Retinal pigment epithelial cell (primary cell): ENCODE measurements around the gene MYO5B.

Source experiments
- DNase-seq: peaks from one replicate; pipeline ENCODE4 v3.0.0-alpha.2; 2010; ENCODE audit warnings: low read depth
- H3K4me3 ChIP-seq: 2 replicates; pipeline ENCODE4 v1.5.1; 2011; ENCODE audit warnings: mild to moderate bottlenecking, low read length, control low read depth, moderate library complexity
- TF ChIP-seq, protein P1 (sequence below): conservative IDR thresholded peaks from 2 replicates; pipeline ENCODE4 v1.5.1; 2011; ENCODE audit warnings: low read depth, low read length, control low read depth, inconsistent platforms

Gene MYO5B

DNA sequence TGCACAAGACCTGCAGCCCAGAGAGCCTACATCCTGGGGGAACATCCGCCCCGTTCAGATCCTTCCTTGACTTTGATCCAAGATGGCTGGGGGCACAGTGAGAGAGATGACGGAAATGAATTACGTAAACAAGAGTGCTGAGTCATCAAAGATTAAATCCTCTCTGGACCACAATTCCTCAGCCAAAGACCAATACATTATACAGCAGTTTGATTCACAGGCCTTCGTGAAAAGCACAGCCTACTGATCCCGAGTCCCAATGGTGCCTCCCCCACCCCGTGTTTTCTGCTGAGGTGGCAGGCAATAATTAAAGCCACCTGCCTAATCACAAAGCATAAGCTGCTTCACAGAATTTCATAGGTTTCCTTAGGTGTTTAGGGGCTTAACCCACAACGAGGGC, 43.0 kb downstream of the MYO5B start:
- H3K4me3 ChIP-seq, result no peak overlapping the region
- DNase-seq, result peak; percentile 35
- TF ChIP-seq, protein P1, sequence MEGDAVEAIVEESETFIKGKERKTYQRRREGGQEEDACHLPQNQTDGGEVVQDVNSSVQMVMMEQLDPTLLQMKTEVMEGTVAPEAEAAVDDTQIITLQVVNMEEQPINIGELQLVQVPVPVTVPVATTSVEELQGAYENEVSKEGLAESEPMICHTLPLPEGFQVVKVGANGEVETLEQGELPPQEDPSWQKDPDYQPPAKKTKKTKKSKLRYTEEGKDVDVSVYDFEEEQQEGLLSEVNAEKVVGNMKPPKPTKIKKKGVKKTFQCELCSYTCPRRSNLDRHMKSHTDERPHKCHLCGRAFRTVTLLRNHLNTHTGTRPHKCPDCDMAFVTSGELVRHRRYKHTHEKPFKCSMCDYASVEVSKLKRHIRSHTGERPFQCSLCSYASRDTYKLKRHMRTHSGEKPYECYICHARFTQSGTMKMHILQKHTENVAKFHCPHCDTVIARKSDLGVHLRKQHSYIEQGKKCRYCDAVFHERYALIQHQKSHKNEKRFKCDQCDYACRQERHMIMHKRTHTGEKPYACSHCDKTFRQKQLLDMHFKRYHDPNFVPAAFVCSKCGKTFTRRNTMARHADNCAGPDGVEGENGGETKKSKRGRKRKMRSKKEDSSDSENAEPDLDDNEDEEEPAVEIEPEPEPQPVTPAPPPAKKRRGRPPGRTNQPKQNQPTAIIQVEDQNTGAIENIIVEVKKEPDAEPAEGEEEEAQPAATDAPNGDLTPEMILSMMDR, result no peak

DNA sequence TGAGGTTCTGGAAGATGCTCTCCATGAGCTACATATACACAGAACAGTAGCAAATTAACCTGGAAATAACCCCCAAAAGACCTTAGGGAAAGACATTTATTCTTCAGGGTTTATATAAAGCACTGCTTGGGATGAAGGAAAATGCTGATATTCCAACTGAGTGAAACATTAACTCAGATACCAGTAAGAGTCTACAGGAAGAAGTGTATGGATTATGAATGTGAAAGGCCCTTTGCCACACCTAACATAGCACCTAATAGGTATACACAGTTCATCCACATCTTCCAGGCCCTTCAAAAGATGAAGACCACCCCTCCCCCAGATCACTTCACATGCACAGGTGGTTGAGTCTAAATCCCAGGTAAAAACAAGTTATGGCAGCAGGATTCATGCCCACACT, 50.4 kb downstream of the MYO5B start:
- TF ChIP-seq, protein P1, result no peak
- DNase-seq, result no peak
- H3K4me3 ChIP-seq, result no peak overlapping the region

DNA sequence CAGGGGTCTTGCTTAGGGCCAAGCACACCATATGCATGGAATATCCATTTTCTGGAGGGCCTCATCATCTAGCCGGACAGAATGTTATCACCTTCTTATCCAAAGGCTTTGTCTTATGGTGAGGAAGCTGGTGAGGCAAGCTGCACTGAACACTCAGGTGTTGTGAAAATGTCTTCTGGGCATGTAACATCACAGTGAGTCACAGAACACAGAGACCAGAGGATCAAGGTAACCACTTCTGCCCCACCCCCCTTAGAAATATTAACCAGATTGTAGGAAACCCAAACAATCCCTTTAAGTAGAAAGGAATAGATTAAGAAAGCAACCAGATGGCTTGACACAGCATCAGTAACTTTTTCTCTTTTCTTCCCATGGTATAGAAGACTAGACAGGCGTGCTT, 51.1 kb downstream of the MYO5B start:
- TF ChIP-seq, protein P1, result no peak
- no peak overlapping the region for H3K4me3 ChIP-seq
- no peak for DNase-seq

DNA sequence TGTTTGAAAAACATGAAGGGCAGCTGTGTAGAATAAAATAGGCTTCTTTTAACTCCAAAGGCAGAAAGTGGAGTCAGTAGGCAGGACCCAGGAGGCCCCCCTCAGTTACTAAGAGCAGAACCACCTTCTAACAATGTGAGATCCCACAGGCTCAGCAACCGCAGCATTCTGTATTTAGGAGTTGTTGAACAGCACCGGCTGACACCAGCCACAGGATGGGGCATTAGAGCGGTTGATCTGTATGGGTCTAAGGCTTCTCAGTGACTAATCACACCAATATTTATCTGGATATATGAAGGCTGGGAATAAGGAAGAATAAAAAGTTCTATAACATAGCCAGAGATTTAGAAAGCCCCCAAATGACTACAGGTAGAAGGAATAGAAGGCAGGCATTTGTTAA, 51.7 kb downstream of the MYO5B start:
- TF ChIP-seq, protein P1, result no peak
- no peak overlapping the region for H3K4me3 ChIP-seq
- no peak for DNase-seq

DNA sequence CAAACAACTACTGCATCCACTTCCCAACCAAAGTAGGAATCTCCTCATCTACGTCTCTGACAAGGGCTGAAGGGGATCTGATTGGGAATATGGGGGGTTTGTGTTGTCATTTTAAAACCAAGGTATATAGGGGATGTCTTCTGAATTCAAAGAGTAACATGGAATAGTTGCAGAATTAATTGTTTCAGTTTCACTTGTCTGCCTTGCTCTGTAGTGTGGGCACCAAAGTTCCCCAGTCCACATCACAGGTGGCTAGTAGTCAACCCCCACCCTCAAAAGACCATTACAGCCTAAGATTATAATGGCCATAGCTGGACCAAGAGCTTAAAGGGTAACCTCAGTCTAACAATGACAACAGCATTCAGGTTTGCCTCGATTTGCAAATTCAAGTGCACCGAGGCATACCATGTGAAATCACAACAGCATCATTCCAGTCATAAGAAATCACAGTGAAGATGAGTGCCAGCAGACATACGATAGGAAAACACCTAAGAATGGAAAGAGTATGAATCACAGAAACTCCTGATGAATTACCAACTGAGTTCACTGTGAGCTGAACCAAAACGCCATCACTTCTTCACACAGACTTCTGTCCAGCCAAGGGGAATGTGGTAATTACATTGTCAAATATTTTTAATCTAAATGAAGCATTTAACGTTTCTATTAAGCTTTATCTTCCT, 52.4 kb downstream of the MYO5B start:
- H3K4me3 ChIP-seq, result no peak overlapping the region
- DNase-seq, result no peak
- TF ChIP-seq, protein P1, result no peak

DNA sequence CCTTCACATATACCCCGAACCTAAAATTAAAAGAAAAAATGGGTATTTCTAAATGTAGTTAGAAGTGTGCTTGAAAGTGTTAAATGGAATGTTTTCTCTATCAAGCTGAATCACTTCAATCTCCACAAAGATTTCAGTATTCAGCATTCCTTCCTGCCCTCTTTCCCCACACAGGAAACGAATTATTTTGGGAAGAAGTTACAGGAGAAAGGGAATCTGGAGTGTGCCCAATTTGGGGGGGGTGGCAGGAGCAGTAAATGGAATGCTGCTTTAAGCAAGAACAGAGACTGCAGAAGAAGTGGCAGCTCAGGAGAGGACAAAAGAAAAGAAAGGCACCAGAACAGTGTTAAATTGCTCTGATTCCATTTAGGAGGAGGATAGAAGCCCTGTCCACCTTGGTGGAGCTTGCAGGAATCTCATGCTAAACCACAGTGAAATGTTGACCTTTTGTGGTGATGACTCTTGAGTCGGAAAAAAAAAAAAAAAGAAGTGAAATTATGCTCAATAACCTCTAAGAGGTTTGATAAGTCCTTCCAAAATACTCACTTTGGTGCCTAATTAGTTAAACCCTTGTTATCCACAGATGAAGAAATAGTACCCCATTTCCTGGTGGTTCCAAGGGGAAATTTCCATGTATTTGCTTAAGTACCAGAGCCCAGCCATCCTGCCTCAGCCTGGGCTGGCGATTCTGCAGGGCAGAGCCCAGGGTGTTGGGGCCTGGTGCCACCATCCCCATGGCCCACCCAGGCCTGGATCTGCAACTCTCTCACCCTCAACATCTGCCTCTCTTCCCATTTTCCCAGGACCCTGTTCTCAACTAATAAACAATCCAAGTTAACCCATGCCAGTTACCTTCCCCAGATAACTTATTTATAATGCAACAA, 56.5 kb downstream of the MYO5B start:
- no peak for DNase-seq
- TF ChIP-seq, protein P1, result no peak
- H3K4me3 ChIP-seq, result no peak overlapping the region
